Activated CD8-positive, alpha-beta T cell treated with anti-CD3 and anti-CD28 coated beads for 36 hours (primary cell): Measurements from ENCODE around the gene JADE2. TPM values are rescaled to one million over a fixed set of nuclear protein-coding genes. Genes with fewer than 3 reads are reported as not detected.

Source experiments
- ATAC-seq: fragments of 200-7000 bp; cut with Tn5 transposase; one replicate; pipeline ENCODE4 v1.10.0; 2021; ENCODE audit warnings: mild to moderate bottlenecking, moderate library complexity
- CTCF ChIA-PET: fragments of 350-600 bp; sonication (Branson Sonifier 250); formaldehyde crosslinking; loops from one replicate; lab custom pipeline; 2021; ENCODE audit warnings: antibody characterized with exemption; lab: Charles Lee
- POLR2A ChIA-PET: fragments of 350-600 bp; sonication (Branson Sonifier 250); formaldehyde crosslinking; loops from one replicate; lab custom pipeline; 2021; ENCODE audit warnings: antibody characterized with exemption; lab: Charles Lee
- DNase-seq: peaks from one replicate; pipeline ENCODE4 v3.0.0-alpha.2; 2020
- H3K27ac Mint-ChIP-seq: one replicate; pipeline ENCODE4 v1.8.0; 2021; ENCODE audit warnings: mild to moderate bottlenecking, mixed read lengths
- H3K27me3 Mint-ChIP-seq: one replicate; pipeline ENCODE4 v1.8.0; 2021; ENCODE audit warnings: mixed read lengths
- H3K36me3 Mint-ChIP-seq: one replicate; pipeline ENCODE4 v1.8.0; 2021; ENCODE audit warnings: low read depth, mixed read lengths
- H3K4me1 Mint-ChIP-seq: one replicate; pipeline ENCODE4 v1.8.0; 2021; ENCODE audit warnings: low read depth, mixed read lengths
- H3K4me3 Mint-ChIP-seq: one replicate; pipeline ENCODE4 v1.8.0; 2021; ENCODE audit warnings: mild to moderate bottlenecking, moderate library complexity, mixed read lengths
- H3K9me3 Mint-ChIP-seq: one replicate; pipeline ENCODE4 v1.8.0; 2021; ENCODE audit warnings: mixed read lengths
- intact Hi-C: fragments of 100-400 bp; cut with micrococcal nuclease; formaldehyde crosslinking; loops from one replicate; pipeline ENCODE4 v1.10.0; 2022
- total RNA-seq, 2 experiments: library from RNA; stranded (reverse); gene quantifications; one replicate each; pipeline ENCODE4 v1.2.3, GENCODE V29; 2021
- TF ChIP-seq, protein P1 (sequence below): fragments of 200-600 bp; IDR thresholded peaks from one replicate; pipeline ENCODE4 v1.8.0; 2022; ENCODE audit warnings: antibody characterized with exemption, mild to moderate bottlenecking

Gene JADE2
- total RNA-seq, 2 experiments from 2014 or later = 58.7 to 61.2 TPM

DNA sequence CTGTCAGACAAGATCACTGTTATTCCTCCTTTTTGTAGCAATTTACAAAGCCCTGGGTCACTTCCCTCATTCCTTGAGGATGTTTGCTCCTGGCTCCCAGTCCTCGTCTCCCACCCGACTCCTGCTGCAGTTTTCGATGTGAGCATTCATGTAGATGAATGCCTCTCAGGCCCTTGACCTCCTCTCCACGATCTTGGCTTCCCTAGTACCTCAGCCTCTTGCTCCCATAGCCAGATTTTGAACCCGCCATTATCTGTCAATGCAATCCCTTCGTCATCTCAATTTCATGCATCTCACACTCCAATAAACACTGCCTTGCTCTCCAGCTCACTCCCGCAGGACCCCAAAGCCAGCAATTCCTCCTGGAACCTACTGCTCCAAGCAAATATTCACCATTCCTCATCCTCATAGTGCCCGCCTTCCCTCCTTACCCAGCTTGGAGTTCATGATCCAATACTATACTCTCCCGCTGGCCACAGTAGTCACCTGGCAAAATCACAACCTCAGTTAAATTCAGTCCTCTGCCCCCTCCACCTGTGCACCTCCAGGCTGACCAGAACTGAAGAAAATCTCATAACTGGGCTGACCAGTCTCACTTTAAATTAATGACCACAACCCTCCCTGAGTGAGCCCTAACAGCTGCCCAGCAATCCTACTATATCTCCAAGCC lies 35.1 kb upstream of the JADE2 start:
- ATAC-seq (no peak), DNase-seq (no peak)
- Mint-ChIP-seq H3K4me1 (no peaks in the 10 kb centered on the region), H3K27ac (no peak overlapping the region), H3K9me3 (no peaks in the 10 kb centered on the region), H3K27me3 (no peaks in the 10 kb centered on the region), H3K36me3 (no peaks in the 10 kb centered on the region), H3K4me3 (no peak overlapping the region)
- POLR2A ChIA-PET = interaction anchor here (1.1 kb wide), 1 partner anchor 77 kb away, joined by 3 read pairs; no protein-coding TSS in a partner anchor
- intact Hi-C loops = no loop called here
- TF ChIP-seq, protein P1, sequence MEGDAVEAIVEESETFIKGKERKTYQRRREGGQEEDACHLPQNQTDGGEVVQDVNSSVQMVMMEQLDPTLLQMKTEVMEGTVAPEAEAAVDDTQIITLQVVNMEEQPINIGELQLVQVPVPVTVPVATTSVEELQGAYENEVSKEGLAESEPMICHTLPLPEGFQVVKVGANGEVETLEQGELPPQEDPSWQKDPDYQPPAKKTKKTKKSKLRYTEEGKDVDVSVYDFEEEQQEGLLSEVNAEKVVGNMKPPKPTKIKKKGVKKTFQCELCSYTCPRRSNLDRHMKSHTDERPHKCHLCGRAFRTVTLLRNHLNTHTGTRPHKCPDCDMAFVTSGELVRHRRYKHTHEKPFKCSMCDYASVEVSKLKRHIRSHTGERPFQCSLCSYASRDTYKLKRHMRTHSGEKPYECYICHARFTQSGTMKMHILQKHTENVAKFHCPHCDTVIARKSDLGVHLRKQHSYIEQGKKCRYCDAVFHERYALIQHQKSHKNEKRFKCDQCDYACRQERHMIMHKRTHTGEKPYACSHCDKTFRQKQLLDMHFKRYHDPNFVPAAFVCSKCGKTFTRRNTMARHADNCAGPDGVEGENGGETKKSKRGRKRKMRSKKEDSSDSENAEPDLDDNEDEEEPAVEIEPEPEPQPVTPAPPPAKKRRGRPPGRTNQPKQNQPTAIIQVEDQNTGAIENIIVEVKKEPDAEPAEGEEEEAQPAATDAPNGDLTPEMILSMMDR = no peak
- CTCF ChIA-PET = no interaction called here

DNA sequence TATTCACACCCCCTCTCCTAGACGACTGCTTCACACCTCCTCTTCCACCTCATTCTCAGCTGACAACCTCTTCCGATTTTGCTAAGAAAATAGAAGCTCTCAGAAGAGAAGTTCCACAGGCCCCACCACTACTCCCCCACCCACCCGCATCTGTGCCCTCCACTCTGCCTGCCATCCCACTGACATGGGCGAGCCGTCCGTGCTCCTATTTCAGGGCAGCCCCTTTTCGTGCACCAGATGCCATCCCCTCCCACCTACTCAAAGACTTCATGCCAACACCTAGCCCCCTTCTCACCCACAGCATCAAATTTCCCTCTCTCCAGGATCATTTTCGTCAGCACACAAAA lies 34.6 kb upstream of the JADE2 start:
- Mint-ChIP-seq H3K4me3 (no peak overlapping the region), H3K27me3 (no peaks in the 10 kb centered on the region), H3K9me3 (no peaks in the 10 kb centered on the region), H3K27ac (no peak overlapping the region), H3K36me3 (no peaks in the 10 kb centered on the region), H3K4me1 (no peaks in the 10 kb centered on the region)
- intact Hi-C loops = no loop called here
- no peak for ATAC-seq
- ChIA-PET POLR2A (no interaction called here), CTCF (no interaction called here)
- TF ChIP-seq, protein P1 = no peak
- no peak for DNase-seq

DNA sequence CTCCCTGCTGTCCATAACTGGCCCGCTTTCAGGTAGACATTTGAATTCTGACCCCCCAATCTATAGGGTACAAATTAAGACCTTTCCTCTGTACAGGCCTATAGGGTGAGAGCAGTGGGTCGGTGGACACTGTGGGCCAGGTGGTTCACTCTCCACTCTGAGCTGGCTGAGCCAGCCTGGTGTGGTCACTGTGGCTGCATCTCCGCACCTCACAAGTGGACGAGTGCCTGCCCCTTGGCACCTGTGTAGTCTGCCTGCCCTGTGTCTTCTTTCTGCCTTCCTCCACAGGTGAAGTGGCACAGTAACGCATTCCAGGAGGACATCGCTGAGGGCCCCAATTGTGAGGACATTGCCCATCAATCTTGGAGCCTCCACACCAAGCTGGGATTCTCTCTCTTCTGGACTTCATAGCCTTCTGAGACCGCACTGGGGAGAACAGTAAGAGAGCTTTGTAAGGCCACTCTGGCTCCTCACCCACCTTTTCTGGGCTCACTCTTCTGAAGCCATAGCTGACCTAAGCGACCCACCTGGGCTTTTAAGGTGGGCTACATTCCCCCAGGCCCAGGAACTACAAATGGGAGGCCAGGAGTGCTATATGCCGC lies 33.5 kb upstream of the JADE2 start:
- no peaks in the 10 kb centered on the region for H3K36me3 Mint-ChIP-seq
- ChIA-PET POLR2A (interaction anchor here (0.9 to 1.2 kb wide), 2 partner anchors 9 to 36 kb away, joined by 3 to 4 read pairs; no protein-coding TSS in a partner anchor), CTCF (no interaction called here)
- intact Hi-C loops = no loop called here
- DNase-seq (no peak), ATAC-seq (no peak)
- H3K27ac Mint-ChIP-seq = no peak overlapping the region
- TF ChIP-seq, protein P1 = no peak
- H3K4me1 Mint-ChIP-seq = no peaks in the 10 kb centered on the region
- H3K9me3 Mint-ChIP-seq = no peaks in the 10 kb centered on the region
- H3K27me3 Mint-ChIP-seq = no peaks in the 10 kb centered on the region
- no peak overlapping the region for H3K4me3 Mint-ChIP-seq

DNA sequence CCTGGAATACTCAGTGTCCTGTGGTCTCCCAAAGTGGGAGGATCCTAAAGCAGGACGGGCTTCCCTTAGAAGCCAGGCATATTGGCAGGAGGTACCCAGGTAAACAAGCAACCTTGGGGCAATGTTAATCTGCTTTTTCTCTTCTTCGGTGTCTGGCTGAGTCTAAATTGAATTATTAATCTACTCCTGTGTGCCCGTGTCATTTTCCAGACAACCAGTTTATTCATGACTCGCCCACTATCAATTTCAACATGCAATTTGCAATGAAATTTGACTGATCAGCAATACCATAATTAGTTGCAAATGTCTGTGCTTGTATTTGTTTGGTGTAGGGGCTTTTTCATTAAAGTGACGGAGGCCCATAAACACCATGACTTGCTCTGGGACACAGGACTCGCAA lies 32.9 kb upstream of the JADE2 start:
- Mint-ChIP-seq H3K9me3 (no peaks in the 10 kb centered on the region), H3K36me3 (no peaks in the 10 kb centered on the region), H3K4me1 (no peaks in the 10 kb centered on the region), H3K4me3 (no peak overlapping the region), H3K27ac (no peak overlapping the region), H3K27me3 (no peaks in the 10 kb centered on the region)
- no peak for ATAC-seq
- POLR2A ChIA-PET = interaction anchor here (0.9 to 1.7 kb wide), 3 partner anchors 9 to 35 kb away, joined by 3 to 4 read pairs (median 4); no protein-coding TSS in a partner anchor
- TF ChIP-seq, protein P1 = no peak
- no peak for DNase-seq
- intact Hi-C loops = no loop called here
- CTCF ChIA-PET = interaction anchor here (0.5 to 0.7 kb wide), 2 partner anchors 16 to 221 kb away, joined by 3 to 4 read pairs; no protein-coding TSS in a partner anchor

DNA sequence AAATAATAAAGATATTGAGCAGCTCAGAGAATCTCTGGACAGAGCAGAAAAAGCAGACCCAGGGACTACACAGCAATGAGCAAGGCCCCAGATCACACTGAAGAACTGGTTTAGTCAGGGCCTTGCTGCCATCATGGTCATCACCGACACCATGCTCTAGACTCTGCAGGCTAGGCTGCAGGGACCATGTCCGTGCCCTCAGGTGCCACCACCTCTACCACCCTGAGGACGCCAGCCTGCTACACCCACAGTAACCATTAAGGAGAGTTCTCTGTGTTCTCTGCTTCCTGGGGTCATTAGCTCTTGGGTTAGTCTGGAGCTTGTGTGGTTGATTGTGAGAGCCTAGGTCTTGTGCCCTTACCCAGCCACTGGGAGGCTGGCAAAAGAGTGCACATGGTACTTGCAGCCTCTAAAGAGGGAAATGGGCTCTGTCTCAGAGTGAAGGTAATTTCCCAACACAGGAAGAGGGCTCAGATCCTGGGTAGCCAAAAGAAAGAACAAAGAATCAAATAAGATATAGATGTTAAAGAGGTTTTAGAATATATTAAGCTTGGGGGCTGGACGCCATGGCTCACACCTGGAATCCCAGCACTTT lies 31.9 kb upstream of the JADE2 start:
- ChIA-PET POLR2A (interaction anchor here (1.7 kb wide), 1 partner anchor 31 kb away, joined by 4 read pairs; no protein-coding TSS in a partner anchor), CTCF (interaction anchor here (0.7 to 1.7 kb wide), 2 partner anchors 12 to 17 kb away, joined by 4 to 6 read pairs; no protein-coding TSS in a partner anchor)
- H3K27ac Mint-ChIP-seq = no peak overlapping the region
- no peak overlapping the region for H3K4me3 Mint-ChIP-seq
- DNase-seq (no peak), ATAC-seq (peak; percentile 27)
- H3K36me3 Mint-ChIP-seq = no peaks in the 10 kb centered on the region
- TF ChIP-seq, protein P1 = no peak
- no peaks in the 10 kb centered on the region for H3K9me3 Mint-ChIP-seq
- no peaks in the 10 kb centered on the region for H3K27me3 Mint-ChIP-seq
- intact Hi-C loops = no loop called here
- no peaks in the 10 kb centered on the region for H3K4me1 Mint-ChIP-seq
